ENCODE measurements around the gene INPP4B. TPM values are rescaled to one million over a fixed set of nuclear protein-coding genes. Genes with fewer than 3 reads are reported as not detected.

INPP4B gene
- total RNA-seq, 1 donor from 2014 or later: 32.7 TPM

DNA sequence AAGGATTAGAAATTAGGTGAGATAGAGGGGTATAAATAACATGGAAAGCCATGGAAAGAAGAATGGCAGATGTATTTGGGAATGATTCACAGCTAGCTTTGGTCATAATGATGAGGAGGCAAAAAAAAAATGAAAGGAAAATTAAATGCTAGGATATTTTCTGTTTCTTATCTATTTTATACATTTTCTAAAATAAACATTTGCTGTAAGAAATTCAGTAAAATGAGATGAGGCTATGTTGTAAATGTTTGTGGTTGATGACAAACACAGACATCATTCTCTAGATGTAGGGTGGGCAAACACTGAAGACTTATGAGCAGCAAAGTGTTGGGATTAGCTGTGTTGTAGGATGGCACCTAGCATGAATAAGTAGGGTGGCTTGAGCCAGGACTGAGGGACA is 802.6 kb downstream of the INPP4B start:
- H3K4me1 ChIP-seq: no peaks in the 10 kb centered on the region
- no peak overlapping the region for H3K27ac ChIP-seq
- intact Hi-C loops (cut with DNase I): no loop called here
- DNase-seq (ENCODE audit: low spot score in 2 of 2): no peak
- H3K9me3 ChIP-seq: no peaks in the 10 kb centered on the region
- TF ChIP-seq, protein P1, sequence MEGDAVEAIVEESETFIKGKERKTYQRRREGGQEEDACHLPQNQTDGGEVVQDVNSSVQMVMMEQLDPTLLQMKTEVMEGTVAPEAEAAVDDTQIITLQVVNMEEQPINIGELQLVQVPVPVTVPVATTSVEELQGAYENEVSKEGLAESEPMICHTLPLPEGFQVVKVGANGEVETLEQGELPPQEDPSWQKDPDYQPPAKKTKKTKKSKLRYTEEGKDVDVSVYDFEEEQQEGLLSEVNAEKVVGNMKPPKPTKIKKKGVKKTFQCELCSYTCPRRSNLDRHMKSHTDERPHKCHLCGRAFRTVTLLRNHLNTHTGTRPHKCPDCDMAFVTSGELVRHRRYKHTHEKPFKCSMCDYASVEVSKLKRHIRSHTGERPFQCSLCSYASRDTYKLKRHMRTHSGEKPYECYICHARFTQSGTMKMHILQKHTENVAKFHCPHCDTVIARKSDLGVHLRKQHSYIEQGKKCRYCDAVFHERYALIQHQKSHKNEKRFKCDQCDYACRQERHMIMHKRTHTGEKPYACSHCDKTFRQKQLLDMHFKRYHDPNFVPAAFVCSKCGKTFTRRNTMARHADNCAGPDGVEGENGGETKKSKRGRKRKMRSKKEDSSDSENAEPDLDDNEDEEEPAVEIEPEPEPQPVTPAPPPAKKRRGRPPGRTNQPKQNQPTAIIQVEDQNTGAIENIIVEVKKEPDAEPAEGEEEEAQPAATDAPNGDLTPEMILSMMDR (IDR thresholded peaks at IDR 0.05): no peak
- H3K27me3 ChIP-seq: no peaks in the 10 kb centered on the region
- no peak overlapping the region for H3K4me3 ChIP-seq
- no peaks in the 10 kb centered on the region for H3K36me3 ChIP-seq

DNA sequence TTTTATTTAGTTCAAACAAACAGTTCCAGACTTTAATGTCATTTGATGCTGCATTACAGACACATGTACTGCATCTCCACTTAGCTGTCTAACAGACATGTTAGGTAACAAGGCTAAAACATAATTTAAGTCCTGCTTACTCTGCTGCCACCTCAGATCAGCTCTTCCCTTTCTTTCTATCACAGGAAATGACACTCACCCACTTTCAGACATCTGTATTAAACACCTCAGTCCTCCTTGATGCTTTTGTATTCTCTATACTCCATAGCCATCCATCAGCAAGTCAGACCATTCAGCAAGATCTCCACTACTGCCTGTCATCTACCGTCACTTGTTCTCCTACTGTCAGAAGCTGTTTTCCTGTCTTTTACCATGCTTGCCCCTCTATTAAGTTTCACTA is 804.3 kb downstream of the INPP4B start:
- H3K36me3 ChIP-seq: no peaks in the 10 kb centered on the region

DNA sequence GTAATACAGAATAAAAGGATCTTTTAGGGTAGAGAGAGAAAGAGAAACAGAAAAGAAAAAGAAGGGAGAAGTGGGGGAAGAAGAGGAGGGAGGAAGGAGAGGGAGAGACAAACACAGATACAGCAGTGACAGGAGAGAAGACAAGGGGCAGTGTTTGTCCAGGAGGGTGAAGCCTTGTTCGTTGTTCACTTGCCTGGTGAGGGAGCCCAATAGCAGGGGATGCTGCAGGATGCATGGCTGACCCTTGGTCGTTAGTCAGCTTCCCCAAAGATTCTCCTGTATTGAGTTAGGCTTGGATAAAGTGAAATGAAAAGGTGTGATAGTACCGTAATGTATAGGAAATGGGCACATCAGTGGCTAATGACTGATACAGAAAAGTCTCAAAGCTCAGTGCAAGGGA is 806.1 kb downstream of the INPP4B start:
- no peaks in the 10 kb centered on the region for H3K9me3 ChIP-seq
- H3K27ac ChIP-seq: no peak overlapping the region
- H3K36me3 ChIP-seq: no peaks in the 10 kb centered on the region
- DNase-seq (ENCODE audit: low spot score in 2 of 2): no peak
- TF ChIP-seq, protein P1 (IDR thresholded peaks at IDR 0.05): no peak
- H3K4me1 ChIP-seq: no peaks in the 10 kb centered on the region
- H3K27me3 ChIP-seq: no peaks in the 10 kb centered on the region
- H3K4me3 ChIP-seq: no peak overlapping the region
- intact Hi-C loops (cut with DNase I): no loop called here

More for the DNA sequence above, 804.3 kb downstream of the INPP4B start:
- Histone ChIP-seq H3K27ac (no peak overlapping the region), H3K4me1 (no peaks in the 10 kb centered on the region), H3K27me3 (no peaks in the 10 kb centered on the region), H3K9me3 (no peaks in the 10 kb centered on the region), H3K4me3 (no peak overlapping the region)
- intact Hi-C loops (cut with DNase I): no loop called here
- DNase-seq (ENCODE audit: low spot score in 2 of 2): no peak
- TF ChIP-seq, protein P1 (IDR thresholded peaks at IDR 0.05): no peak

DNA sequence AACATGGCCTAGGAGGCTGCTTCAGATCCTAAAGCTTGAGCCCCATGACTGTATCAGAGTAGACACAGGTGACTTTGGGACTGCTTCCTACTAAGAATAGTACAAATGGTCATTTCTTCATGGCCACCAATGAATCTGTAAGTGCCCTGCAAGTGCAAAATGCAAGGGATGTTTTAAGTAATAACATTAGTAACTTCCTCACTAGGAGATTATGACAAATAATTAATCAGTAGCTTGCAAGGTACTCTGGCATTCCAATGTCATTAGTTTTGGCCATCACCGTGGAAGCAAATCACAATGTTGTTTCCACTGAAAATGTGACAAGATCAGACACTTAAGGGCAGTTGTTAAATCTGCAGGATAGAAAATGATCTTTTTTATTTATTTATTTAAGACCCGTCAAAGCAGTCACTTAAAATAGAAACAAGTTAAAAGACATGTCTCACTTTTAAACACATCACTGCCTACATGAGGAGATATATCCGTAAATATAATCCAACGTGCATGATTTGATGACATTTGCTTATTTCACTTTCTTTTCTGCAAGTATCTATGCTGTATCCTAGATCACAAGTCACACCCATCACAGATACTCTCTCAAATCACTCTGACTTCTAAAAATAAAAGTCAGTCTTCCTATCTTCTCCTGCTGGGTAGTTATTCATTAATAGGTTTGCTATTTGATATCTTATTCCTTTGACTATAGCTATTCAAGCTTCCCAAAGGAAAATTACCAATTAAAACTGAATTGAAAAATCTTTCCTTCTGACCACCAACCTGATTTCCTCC is 809.1 kb downstream of the INPP4B start:
- Histone ChIP-seq H3K9me3 (no peaks in the 10 kb centered on the region), H3K4me3 (no peak overlapping the region), H3K27ac (no peak overlapping the region), H3K36me3 (no peaks in the 10 kb centered on the region), H3K4me1 (no peaks in the 10 kb centered on the region), H3K27me3 (no peaks in the 10 kb centered on the region)
- DNase-seq (ENCODE audit: low spot score in 2 of 2): no peak
- intact Hi-C loops (cut with DNase I): no loop called here
- TF ChIP-seq, protein P1 (IDR thresholded peaks at IDR 0.05): no peak

DNA sequence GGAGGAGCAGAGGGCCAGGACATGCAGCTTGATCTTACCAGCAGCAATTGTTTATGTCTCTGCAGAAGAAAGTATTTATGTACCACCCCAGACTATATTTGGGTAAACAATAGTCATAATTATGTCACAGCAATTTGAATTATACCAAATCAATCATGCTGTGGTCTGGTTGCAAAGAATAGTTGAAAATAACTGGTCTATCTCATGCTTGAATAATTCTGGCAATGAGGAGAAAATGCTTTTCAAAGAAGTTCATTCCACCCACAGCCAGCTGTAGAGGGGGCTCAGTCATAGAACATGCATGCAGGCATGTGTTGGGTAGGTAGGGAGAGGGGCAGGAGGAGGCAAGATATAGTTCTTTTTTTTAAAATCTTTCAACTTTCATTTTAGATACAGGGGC is 810.5 kb downstream of the INPP4B start:
- Histone ChIP-seq H3K27me3 (no peaks in the 10 kb centered on the region), H3K36me3 (no peaks in the 10 kb centered on the region), H3K4me3 (no peak overlapping the region), H3K9me3 (no peaks in the 10 kb centered on the region), H3K4me1 (no peaks in the 10 kb centered on the region), H3K27ac (no peak overlapping the region)
- intact Hi-C loops (cut with DNase I): no loop called here
- no peak for DNase-seq (ENCODE audit: low spot score in 2 of 2)
- TF ChIP-seq, protein P1 (IDR thresholded peaks at IDR 0.05): no peak

Data from ascending aorta (tissue), 2 donors.